ENCODE measurements around the gene RAVER1. TPM values are rescaled to one million over a fixed set of nuclear protein-coding genes. Genes with fewer than 3 reads are reported as not detected.
A peak's percentile ranks its signal among the peaks of the same experiment; 100 is the strongest.

The RAVER1 gene
- total and polyA plus RNA-seq, 2 of the 13 experiments (the other 11 are each of a cell fraction or from before 2014, with no cell fraction given): 3.6 to 7.9 TPM

DNA sequence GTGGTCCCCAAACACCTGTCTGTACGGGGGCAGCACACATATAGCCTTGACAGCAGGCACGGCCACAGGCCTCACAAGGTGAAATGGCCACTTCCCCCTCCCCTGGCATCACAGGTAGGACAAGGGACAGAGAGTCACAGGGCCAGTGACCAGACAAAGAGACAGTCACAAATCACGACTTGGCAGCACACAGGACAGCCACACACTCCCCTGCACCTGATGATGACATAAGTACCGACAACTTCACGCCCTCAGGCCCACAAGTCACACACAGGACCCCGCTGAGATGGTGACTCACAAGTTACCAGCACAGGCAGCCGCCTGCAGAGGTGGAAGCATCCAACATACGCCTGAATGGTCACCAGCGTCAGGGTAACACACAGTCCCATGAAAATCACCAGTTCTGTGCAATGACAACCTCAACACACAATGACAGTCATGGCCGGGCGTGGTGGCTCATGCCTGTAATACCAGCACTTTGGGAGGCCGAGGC lies 30.5 kb upstream of the RAVER1 start:
- Histone ChIP-seq H4K20me1 (ENCODE audit: insufficient read depth, low read length) (no peaks in the 10 kb centered on the region), H3K27ac (ENCODE audit: extremely low read length, insufficient read depth, low read length) (no peak overlapping the region), H2AFZ (ENCODE audit: low read length) (no peak overlapping the region), H3K4me3 (replicated peaks in 1 of 3; ENCODE audit: insufficient read depth in 1 of 3, low read depth in 2 of 3, low read length in 3 of 3) (no peak overlapping the region), H3K36me3 (replicated peaks in 1 of 2; ENCODE audit: control insufficient read depth in 1 of 2, insufficient read depth in 2 of 2, low read length in 2 of 2) (peaks cover 26 to 33% of the 10 kb centered on the region in 2 experiments), H3K9ac (ENCODE audit: insufficient read depth, low read depth, low read length) (no peak overlapping the region), H3K4me2 (ENCODE audit: low read depth, low read length) (no peak overlapping the region), H3K4me1 (ENCODE audit: insufficient read depth, low read length) (no peaks in the 10 kb centered on the region), H3K27me3 (ENCODE audit: control insufficient read depth in 1 of 2, insufficient read depth in 2 of 2, low read length in 2 of 2) (no peaks in the 10 kb centered on the region), H3K9me3 (ENCODE audit: low read length) (no peaks in the 10 kb centered on the region), H3K79me2 (ENCODE audit: insufficient read depth, low read length) (no peaks in the 10 kb centered on the region)
- no TSS peak for BruUV-seq (replicated peaks)
- no peak for ATAC-seq
- ChIA-PET POLR2A (no interaction called here), CTCF (ENCODE audit: low intra/inter-chr PET ratio, low total read pairs) (no interaction called here)
- TF ChIP-seq GTF3A (CRISPR knock-in tag; conservative IDR thresholded peaks at IDR 0.05): no peak
- no peak for TF ChIP-seq MAFK (conservative IDR thresholded peaks at IDR 0.05 in 1 of 2, IDR thresholded peaks at IDR 0.05 in 1 of 2; ENCODE audit: low read length in 2 of 2)
- TF ChIP-seq TGIF2 (CRISPR knock-in tag; IDR thresholded peaks at IDR 0.05): no peak
- 0 out of 2 replicates have a peak, but pooled peaks have one; percentile 9 for TF ChIP-seq CREB1 (IDR thresholded peaks at IDR 0.05)
- no peak for TF ChIP-seq CREB1 (CRISPR knock-in tag; IDR thresholded peaks at IDR 0.05)
- TF ChIP-seq, protein P1, sequence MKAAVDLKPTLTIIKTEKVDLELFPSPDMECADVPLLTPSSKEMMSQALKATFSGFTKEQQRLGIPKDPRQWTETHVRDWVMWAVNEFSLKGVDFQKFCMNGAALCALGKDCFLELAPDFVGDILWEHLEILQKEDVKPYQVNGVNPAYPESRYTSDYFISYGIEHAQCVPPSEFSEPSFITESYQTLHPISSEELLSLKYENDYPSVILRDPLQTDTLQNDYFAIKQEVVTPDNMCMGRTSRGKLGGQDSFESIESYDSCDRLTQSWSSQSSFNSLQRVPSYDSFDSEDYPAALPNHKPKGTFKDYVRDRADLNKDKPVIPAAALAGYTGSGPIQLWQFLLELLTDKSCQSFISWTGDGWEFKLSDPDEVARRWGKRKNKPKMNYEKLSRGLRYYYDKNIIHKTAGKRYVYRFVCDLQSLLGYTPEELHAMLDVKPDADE (CRISPR knock-in tag; IDR thresholded peaks at IDR 0.05): no peak
- TF ChIP-seq ZNF552 (CRISPR knock-in tag; IDR thresholded peaks at IDR 0.05; ENCODE audit: borderline replicate concordance): no peak
- no peak for TF ChIP-seq DDIT3 (CRISPR knock-in tag; IDR thresholded peaks at IDR 0.05)
- no peak for DNase-seq (ENCODE audit: low spot score)
- in situ Hi-C loops (cut with HindIII; ENCODE audit: extremely low pct_ligation_motif_present, low pct_unique_long_range_greater_than_20kb): no loop called here
- no peak for FAIRE-seq
- 97% methylated on average over 10 of the region's 12 CpGs for WGBS (ENCODE audit: low lambda C conversion rate)
- intact Hi-C loops (cut with micrococcal nuclease; ENCODE audit: unreplicated experiment): no loop called here

DNA sequence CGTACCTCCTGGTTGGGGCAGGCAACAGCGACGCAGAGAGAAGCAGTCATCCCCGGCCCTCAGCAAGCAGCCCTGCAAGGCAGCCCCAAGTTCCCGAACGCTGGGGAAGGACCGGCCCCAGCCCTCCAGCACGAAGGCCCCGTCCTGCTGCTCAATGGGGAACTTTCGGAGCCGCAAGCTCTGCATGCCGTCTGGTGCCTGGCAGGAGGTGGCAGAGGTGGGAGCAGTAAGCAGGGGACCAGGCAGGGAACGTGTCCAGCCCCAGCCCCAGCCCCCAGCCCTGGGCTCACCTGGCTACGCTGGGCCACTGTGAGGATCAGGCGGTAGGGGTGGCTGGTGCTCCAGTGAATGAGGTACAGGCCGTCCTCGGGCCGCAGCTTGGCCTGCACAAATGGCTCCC lies 28.9 kb upstream of the RAVER1 start:
- Histone ChIP-seq H2AFZ (ENCODE audit: low read length) (no peak overlapping the region), H3K27ac (ENCODE audit: extremely low read length, insufficient read depth, low read length) (no peak overlapping the region), H4K20me1 (ENCODE audit: insufficient read depth, low read length) (no peaks in the 10 kb centered on the region), H3K9ac (ENCODE audit: insufficient read depth, low read depth, low read length) (no peak overlapping the region), H3K27me3 (ENCODE audit: control insufficient read depth in 1 of 2, insufficient read depth in 2 of 2, low read length in 2 of 2) (no peaks in the 10 kb centered on the region), H3K79me2 (ENCODE audit: insufficient read depth, low read length) (no peaks in the 10 kb centered on the region), H3K4me3 (replicated peaks in 1 of 3; ENCODE audit: insufficient read depth in 1 of 3, low read depth in 2 of 3, low read length in 3 of 3) (no peak overlapping the region), H3K9me3 (ENCODE audit: low read length) (no peaks in the 10 kb centered on the region), H3K4me1 (ENCODE audit: insufficient read depth, low read length) (no peaks in the 10 kb centered on the region), H3K4me2 (ENCODE audit: low read depth, low read length) (no peak overlapping the region), H3K36me3 (replicated peaks in 1 of 2; ENCODE audit: control insufficient read depth in 1 of 2, insufficient read depth in 2 of 2, low read length in 2 of 2) (peaks cover 22 to 24% of the 10 kb centered on the region in 2 experiments)
- WGBS (ENCODE audit: low lambda C conversion rate): 100% methylated on average over 5 of the region's 18 CpGs
- intact Hi-C loops (cut with micrococcal nuclease; ENCODE audit: unreplicated experiment): no loop called here
- ATAC-seq: no peak
- CTCF ChIA-PET (ENCODE audit: low intra/inter-chr PET ratio, low total read pairs): no interaction called here
- DNase-seq (ENCODE audit: low spot score): no peak
- POLR2A ChIA-PET: no interaction called here
- FAIRE-seq: no peak
- BruUV-seq (replicated peaks): no TSS peak
- no peak for TF ChIP-seq ZBTB43 (CRISPR knock-in tag; conservative IDR thresholded peaks at IDR 0.05)
- TF ChIP-seq AGO2 (optimal IDR thresholded peaks at IDR 0.05; ENCODE audit: low read depth, low read length): peak; percentile 35
- in situ Hi-C loops (cut with HindIII; ENCODE audit: extremely low pct_ligation_motif_present, low pct_unique_long_range_greater_than_20kb): no loop called here

All from HepG2 (cell line).